AG08395 (cell line): ENCODE measurements around the gene KRTAP20-1.

ENCODE experiments used
- DNase-seq: peaks from one replicate; pipeline ENCODE4 v3.0.0; 2012; ENCODE audit warnings: mixed read lengths, low spot score

Gene KRTAP20-1

DNA sequence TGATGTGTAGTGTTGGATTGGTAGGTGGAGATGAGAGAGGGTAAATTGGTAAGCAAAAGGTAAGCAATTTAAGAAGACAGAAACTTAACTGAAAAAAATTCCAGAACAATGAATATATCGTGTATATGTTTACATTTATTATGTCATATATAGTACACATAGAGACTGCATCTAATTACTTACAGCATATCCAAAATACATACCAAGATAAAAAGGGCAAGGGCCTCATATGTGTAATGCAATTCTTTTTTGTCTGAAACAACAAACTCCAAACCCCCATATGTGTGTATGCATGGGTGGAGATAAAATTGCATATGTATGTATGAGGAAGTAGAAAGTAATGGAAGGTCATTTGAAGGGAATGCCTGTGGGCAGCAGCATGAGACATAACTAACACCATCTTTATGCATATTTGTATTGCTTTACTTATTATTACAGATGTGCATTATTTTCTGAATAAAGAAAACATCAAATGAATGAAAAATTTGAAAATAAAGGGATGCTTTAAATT is 30.7 kb downstream of the KRTAP20-1 start:
- DNase-seq: no peak

DNA sequence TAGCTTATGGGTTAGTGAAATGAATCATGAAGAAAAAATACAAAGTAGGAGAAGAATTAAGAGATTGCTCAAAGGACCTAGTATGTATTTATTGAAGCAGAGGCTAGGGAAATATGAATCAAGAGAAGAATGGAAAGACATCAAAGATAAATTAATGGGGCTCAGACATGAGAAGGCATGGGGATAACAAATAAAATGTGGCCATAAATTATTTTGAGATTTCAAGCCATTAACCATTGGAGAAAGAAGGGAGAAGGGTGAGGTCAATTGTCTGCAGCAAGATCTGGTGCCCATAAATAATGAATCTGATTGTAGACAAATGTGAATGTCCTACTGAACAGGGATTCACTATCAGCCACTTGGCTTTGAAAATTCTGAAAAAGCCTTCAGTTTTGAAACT is 36.7 kb downstream of the KRTAP20-1 start:
- DNase-seq: no peak
